HG03139 (cell line): Measurements from ENCODE around the gene COMMD10.

Experiments used
- ATAC-seq: cut with Tn5 transposase; IDR thresholded peaks from one replicate; pipeline ENCODE4 v1.9.1; 2021; ENCODE audit not compliant: unreplicated experiment

COMMD10 gene

GRCh38 chr5:116288524-116288923, 203.7 kb downstream of the COMMD10 start:
- ATAC-seq, result no peak

DNA sequence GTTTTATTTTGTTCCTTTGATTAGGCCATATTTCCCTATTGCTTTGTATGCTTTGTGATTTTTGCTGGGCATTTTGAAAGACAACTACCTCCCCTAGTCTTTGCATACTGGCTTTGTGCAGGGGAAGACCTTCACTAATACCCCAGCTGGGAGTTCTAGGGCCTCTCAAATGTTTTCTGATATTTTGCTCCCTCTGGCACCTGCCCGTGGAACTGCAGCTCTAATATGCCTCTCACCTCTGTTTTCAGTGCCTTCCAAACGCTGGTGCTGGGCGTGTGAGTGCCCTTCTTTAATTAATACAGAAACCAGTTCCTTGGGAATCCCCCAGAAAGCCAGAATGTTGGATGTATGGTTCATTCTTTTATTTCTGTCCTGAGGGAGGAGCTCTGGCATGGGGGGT, 204.5 kb downstream of the COMMD10 start:
- no peak for ATAC-seq

DNA sequence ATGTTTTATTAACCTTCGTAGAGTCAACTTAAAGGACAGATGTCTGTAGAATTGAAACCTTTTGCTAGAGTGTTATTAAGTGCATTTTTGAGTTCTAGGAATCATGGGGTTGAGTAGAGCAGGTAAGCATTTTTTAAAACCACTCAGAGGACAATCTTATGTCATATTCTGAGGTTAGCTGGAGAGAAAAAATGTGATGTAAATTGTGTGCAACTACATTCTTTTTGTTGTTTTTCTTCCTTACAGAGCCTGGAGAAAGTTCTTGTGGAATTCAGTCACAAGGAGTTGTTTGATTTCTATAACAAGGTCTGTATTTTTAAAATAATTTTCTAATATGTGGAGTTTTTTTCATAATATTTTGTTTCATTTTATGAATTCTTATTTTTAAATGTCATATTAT, 206.4 kb downstream of the COMMD10 start:
- no peak for ATAC-seq

GRCh38 chr5:116292321-116292720, 207.5 kb downstream of the COMMD10 start:
- ATAC-seq, result no peak

GRCh38 chr5:116296335-116297072, 211.7 kb downstream of the COMMD10 start:
- ATAC-seq, result no peak

- ATAC-seq, result no peak
These were observed 212.5 kb downstream of the COMMD10 start for GRCh38 chr5:116297296-116297814.

DNA sequence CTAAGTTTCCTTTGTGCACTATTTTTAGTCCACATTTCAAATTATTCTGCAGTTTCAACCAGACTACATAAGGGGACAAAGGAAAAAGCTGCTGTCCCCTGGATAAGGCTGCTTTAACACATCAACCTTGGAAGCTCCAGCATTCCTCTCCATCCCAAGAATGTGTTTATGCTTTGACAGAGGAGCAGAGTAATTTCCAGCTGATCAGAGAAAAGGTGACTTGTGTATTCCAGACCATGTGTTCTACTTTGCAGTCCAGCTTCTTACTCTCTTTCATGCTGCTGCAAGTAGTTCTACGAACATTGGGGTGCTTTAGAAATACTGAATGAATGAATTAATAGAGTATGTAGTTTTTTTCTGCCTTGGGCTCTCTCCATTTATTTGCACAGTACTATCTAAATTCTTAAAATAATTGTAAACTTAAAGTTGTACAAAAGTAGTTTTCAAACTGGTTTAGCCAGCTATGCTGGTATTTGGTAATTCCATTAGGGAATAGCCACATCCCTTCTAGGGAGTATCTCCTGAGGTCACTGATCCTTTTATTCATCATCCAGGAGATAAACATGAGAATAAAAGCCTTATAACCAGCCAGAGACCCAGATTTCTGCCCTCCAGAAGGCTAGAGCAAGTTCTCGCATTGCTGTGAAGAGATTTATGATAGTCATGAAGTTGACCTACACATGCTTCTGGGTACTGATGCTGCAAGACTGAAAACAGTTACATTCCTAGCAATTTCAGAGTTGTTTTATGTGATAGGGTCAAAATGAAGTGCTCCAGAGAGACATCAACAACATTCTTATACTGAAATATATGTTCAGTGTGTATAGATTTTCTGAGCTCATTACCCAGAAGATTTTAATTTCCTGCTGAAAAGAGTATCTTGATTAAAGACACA, 215.2 kb downstream of the COMMD10 start:
- no peak for ATAC-seq

GRCh38 chr5:116301110-116301509, 216.3 kb downstream of the COMMD10 start:
- no peak for ATAC-seq

GRCh38 chr5:116303340-116303739, 218.5 kb downstream of the COMMD10 start:
- no peak for ATAC-seq

DNA sequence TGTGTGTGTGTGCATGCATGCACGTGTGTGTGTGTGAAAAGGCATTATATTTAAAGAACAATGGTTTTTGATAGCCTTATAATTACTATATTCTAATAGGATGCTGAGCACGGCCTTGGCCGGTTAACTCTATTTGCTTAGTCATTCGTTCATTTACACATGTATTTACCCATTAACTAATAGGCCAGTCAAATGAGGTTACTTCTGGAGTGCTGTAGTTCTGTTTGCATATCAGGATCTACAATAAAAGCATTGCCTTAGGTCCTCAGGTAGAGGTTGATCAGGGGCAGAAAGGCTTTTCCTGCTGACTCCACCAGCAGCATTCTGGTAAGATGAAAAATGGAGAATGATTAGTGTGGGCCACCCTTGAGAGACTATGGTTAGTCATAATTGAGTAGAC, 219.0 kb downstream of the COMMD10 start:
- ATAC-seq, result no peak

GRCh38 chr5:116305899-116306298, 221.1 kb downstream of the COMMD10 start:
- ATAC-seq, result no peak

DNA sequence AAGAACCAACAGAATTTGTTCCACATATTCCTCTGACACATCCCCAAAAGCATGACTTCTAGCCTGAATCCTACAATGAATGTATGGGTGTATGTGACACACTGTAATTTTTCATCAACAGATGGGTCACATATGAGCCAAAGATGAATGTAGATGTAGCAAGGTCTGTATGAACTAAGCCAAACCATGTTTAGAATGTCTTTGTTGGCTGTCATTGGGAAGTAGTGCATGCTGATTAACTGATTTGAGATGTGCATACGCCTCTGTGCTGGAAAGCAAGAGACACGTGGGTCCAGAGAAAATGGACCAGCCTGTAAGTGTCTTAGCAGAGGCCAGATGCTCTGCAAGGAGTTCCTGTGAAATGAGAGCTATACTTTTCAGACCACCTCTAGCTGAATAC, 222.0 kb downstream of the COMMD10 start:
- no peak for ATAC-seq

DNA sequence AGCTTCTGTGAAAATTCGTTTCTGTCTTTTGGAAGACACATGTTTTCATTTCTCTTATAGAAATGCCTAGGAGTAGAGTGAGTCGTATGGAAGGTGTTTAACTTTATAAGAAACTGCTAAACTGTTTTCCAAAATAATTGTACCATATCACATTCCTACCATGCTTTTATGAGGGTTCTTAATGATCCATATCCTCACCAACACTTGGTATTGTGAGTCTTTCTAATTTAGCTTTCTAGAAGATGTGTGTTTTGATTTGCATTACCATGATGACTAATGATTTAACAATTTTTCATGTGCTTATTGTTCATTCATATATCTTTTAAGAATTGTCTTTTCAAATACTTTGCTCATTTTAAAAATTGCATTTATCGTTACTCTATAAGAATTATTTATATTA, 223.6 kb downstream of the COMMD10 start:
- no peak for ATAC-seq

GRCh38 chr5:116313366-116313765, 228.5 kb downstream of the COMMD10 start:
- ATAC-seq, result no peak

DNA sequence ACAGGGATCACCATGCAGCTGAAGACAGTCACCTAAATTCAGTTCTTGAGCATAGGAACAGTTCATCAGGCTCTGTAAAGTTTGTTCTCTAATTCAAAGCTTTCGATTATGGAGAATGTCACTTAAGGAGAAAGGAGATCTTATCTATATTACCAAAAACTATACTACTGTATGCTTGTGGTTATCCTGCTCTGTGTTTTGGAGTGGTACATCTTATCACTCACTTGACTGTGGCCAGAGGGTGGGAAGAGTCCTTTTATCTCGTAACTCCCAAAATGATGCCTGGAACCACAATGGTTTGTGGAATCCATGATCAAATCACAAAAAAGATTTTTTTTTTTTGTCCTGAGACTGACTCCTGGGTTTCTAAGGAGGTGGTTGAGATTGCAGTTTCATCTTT, 230.7 kb downstream of the COMMD10 start:
- ATAC-seq, result no peak

GRCh38 chr5:116318091-116318854, 233.4 kb downstream of the COMMD10 start:
- ATAC-seq, result no peak

- no peak for ATAC-seq
These were observed 235.7 kb downstream of the COMMD10 start for GRCh38 chr5:116320486-116320885.

DNA sequence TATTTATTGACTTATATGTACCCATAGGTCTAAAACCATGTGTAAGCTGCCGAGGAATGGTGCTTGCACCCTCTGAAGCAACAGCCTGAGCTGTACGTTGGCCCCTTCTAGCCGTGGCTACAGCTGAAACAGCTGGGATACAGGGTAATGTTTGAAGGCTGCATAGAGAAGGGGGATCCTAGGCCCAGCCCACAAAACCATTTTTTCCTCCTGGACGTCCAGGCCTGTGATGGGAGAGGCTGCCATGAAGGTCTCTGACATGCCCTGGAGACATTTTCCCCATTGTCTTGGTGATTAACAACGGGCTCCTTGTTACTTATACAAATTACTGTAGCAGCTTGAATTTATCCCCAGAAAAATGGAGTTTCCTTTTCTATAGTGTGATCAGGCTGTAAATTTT, 244.7 kb downstream of the COMMD10 start:
- no peak for ATAC-seq

DNA sequence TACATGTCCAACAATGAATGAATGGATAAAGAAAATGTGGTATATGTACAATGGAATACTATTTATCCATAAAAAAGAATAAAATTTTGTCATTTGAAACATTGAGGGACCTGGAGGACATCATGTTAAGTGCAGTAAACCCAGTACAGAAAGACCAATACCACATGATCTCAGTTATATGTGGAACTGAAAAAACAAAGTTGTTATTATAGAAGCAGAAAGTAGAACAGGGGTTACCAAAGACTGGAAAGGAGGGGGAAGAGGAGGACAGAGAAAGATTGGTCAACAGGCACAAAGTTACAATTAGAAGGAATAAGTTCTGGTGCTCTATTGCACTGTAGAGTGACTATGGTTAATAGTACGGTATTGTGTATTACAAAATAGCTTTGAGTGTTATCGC, 256.0 kb downstream of the COMMD10 start:
- ATAC-seq, result no peak
